ENCODE measurements around the gene TIGIT. TPM values are rescaled to one million over a fixed set of nuclear protein-coding genes. Genes with fewer than 3 reads are reported as not detected.

TIGIT gene
- total and polyA plus RNA-seq, 4 donors, result 0.37 to 1.1 (median 0.52) TPM

DNA sequence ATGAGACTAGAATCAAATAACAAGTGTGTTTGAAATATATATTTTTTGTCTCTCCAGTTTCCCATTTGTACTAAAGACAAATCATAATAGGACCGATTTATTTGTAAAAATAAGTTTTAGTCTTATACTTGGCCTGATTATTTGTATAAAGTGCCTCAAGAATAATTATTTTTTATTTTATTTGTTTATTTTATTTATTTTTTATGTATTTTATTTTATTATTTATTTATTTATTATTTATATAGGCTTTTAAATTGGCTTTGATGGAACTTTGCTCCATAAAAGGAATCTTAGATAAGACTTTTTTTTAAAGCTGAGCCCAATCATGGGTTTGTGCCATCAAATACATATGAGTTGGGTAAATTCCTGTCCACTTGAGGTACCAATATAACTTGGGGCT lies 34.3 kb upstream of the TIGIT start:
- H3K9ac ChIP-seq (ENCODE audit: insufficient read depth in 1 of 2, low read length in 2 of 2), result no peak overlapping the region
- H3K4me3 ChIP-seq, result no peak overlapping the region
- no peak for ATAC-seq (ENCODE audit: insufficient read depth, low FRiP score)
- no peaks in the 10 kb centered on the region for H3K36me3 ChIP-seq (ENCODE audit: control insufficient read depth in 4 of 4, insufficient read depth in 4 of 4, low read length in 4 of 4)
- TF ChIP-seq, protein P1, sequence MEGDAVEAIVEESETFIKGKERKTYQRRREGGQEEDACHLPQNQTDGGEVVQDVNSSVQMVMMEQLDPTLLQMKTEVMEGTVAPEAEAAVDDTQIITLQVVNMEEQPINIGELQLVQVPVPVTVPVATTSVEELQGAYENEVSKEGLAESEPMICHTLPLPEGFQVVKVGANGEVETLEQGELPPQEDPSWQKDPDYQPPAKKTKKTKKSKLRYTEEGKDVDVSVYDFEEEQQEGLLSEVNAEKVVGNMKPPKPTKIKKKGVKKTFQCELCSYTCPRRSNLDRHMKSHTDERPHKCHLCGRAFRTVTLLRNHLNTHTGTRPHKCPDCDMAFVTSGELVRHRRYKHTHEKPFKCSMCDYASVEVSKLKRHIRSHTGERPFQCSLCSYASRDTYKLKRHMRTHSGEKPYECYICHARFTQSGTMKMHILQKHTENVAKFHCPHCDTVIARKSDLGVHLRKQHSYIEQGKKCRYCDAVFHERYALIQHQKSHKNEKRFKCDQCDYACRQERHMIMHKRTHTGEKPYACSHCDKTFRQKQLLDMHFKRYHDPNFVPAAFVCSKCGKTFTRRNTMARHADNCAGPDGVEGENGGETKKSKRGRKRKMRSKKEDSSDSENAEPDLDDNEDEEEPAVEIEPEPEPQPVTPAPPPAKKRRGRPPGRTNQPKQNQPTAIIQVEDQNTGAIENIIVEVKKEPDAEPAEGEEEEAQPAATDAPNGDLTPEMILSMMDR (IDR thresholded peaks at IDR 0.05; ENCODE audit: control extremely low read depth, extremely low read depth), result no peak
- H3K27me3 ChIP-seq (ENCODE audit: control insufficient read depth in 3 of 3, insufficient read depth in 3 of 3, low read length in 2 of 3), result no peaks in the 10 kb centered on the region
- no peaks in the 10 kb centered on the region for H3K4me1 ChIP-seq (ENCODE audit: control insufficient read depth in 5 of 5, insufficient read depth in 5 of 5, low read length in 5 of 5)
- DNase-seq, result no peak
- 95% methylated on average over 1 of the region's 1 CpG for WGBS, 2 donors
- H3K9me3 ChIP-seq (ENCODE audit: control insufficient read depth in 4 of 4, insufficient read depth in 3 of 4, low read length in 3 of 4), result peaks cover 0 to 6% (median 0%) of the 10 kb centered on the region in 4 donors
- H3K27ac ChIP-seq (ENCODE audit: low read depth in 1 of 2, low read length in 1 of 2), result no peak overlapping the region

- no peaks in the 10 kb centered on the region for H3K36me3 ChIP-seq (ENCODE audit: control insufficient read depth in 4 of 4, insufficient read depth in 4 of 4, low read length in 4 of 4)
- no peak overlapping the region for H3K4me3 ChIP-seq
- peaks cover 0 to 6% (median 0%) of the 10 kb centered on the region in 4 donors for H3K9me3 ChIP-seq (ENCODE audit: control insufficient read depth in 4 of 4, insufficient read depth in 3 of 4, low read length in 3 of 4)
- DNase-seq (no peak), ATAC-seq (ENCODE audit: insufficient read depth, low FRiP score) (no peak)
- H3K4me1 ChIP-seq (ENCODE audit: control insufficient read depth in 5 of 5, insufficient read depth in 5 of 5, low read length in 5 of 5), result no peaks in the 10 kb centered on the region
- H3K27ac ChIP-seq (ENCODE audit: low read depth in 1 of 2, low read length in 1 of 2), result no peak overlapping the region
- H3K27me3 ChIP-seq (ENCODE audit: control insufficient read depth in 3 of 3, insufficient read depth in 3 of 3, low read length in 2 of 3), result no peaks in the 10 kb centered on the region
- TF ChIP-seq, protein P1 (IDR thresholded peaks at IDR 0.05; ENCODE audit: control extremely low read depth, extremely low read depth), result no peak
- no peak overlapping the region for H3K9ac ChIP-seq (ENCODE audit: insufficient read depth in 1 of 2, low read length in 2 of 2)
Measured at GRCh38 chr3:114260152-114260551, 33.7 kb upstream of the TIGIT start.

- peaks cover 0 to 1% (median 0%) of the 10 kb centered on the region in 5 donors for H3K4me1 ChIP-seq (ENCODE audit: control insufficient read depth in 5 of 5, insufficient read depth in 5 of 5, low read length in 5 of 5)
- ATAC-seq (ENCODE audit: insufficient read depth, low FRiP score) (no peak), DNase-seq (no peak)
- no peaks in the 10 kb centered on the region for H3K27me3 ChIP-seq (ENCODE audit: control insufficient read depth in 3 of 3, insufficient read depth in 3 of 3, low read length in 2 of 3)
- H3K4me3 ChIP-seq, result no peak overlapping the region
- no peaks in the 10 kb centered on the region for H3K36me3 ChIP-seq (ENCODE audit: control insufficient read depth in 4 of 4, insufficient read depth in 4 of 4, low read length in 4 of 4)
- TF ChIP-seq, protein P1 (IDR thresholded peaks at IDR 0.05; ENCODE audit: control extremely low read depth, extremely low read depth), result no peak
- no peak overlapping the region for H3K9ac ChIP-seq (ENCODE audit: insufficient read depth in 1 of 2, low read length in 2 of 2)
- WGBS, 2 donors, result 86 to 90% methylated on average over 2 of the region's 2 CpGs
- H3K9me3 ChIP-seq (ENCODE audit: control insufficient read depth in 4 of 4, insufficient read depth in 3 of 4, low read length in 3 of 4), result peaks cover 0 to 7% (median 3%) of the 10 kb centered on the region in 4 donors
- no peak overlapping the region for H3K27ac ChIP-seq (ENCODE audit: low read depth in 1 of 2, low read length in 1 of 2)
Measured at GRCh38 chr3:114270019-114270418, 23.8 kb upstream of the TIGIT start.

DNA sequence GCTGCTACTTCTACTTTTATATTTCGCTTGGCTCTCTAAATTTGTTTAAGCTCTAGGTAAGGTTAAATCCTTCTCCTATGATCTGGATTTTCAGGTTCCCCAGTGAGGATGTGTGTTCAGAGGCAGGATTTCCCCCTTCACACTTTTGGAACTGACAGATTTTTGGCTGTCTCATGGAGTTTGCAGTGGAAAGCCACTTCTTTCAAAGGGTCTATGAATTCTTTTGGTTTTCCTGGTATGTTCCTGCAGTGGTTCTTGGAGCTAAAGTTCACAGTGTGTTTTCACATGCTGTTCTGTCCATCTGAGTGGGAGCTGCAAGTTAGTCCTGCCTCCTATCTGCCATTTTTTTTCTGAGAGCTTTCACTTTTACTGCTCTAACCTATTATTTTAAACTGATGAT lies 21.6 kb upstream of the TIGIT start:
- Histone ChIP-seq H3K36me3 (ENCODE audit: control insufficient read depth in 4 of 4, insufficient read depth in 4 of 4, low read length in 4 of 4) (no peaks in the 10 kb centered on the region), H3K9me3 (ENCODE audit: control insufficient read depth in 4 of 4, insufficient read depth in 3 of 4, low read length in 3 of 4) (peaks cover 0 to 7% (median 5%) of the 10 kb centered on the region in 4 donors), H3K4me1 (ENCODE audit: control insufficient read depth in 5 of 5, insufficient read depth in 5 of 5, low read length in 5 of 5) (peaks cover 0 to 1% (median 0%) of the 10 kb centered on the region in 5 donors), H3K9ac (ENCODE audit: insufficient read depth in 1 of 2, low read length in 2 of 2) (no peak overlapping the region), H3K27me3 (ENCODE audit: control insufficient read depth in 3 of 3, insufficient read depth in 3 of 3, low read length in 2 of 3) (no peaks in the 10 kb centered on the region), H3K27ac (ENCODE audit: low read depth in 1 of 2, low read length in 1 of 2) (no peak overlapping the region), H3K4me3 (no peak overlapping the region)
- 66 to 84% methylated on average over 1 of the region's 1 CpG for WGBS, 2 donors
- DNase-seq, result no peak
- ATAC-seq (ENCODE audit: insufficient read depth, low FRiP score), result no peak
- TF ChIP-seq, protein P1 (IDR thresholded peaks at IDR 0.05; ENCODE audit: control extremely low read depth, extremely low read depth), result no peak
